H1 (cell line): ENCODE measurements around the gene GUCY1A2. TPM values are rescaled to one million over a fixed set of nuclear protein-coding genes. Genes with fewer than 3 reads are reported as not detected.
"Not testable (repeated sequence)": the region's sequence is repeated elsewhere in the genome, so short reads cannot be mapped to it uniquely, and the experiment has no call there.

Experiments
- CTCF ChIA-PET: fragments of 300-600 bp; sonication (Branson Sonifier 250); formaldehyde crosslinking; loops from one replicate; lab custom pipeline; 2021; ENCODE audit not compliant: partially characterized antibody; lab: Charles Lee
- POLR2A ChIA-PET: fragments of 300-600 bp; sonication (Branson Sonifier 250); formaldehyde crosslinking; loops from one replicate; lab custom pipeline; 2021; ENCODE audit warnings: inconsistent platforms; ENCODE audit not compliant: partially characterized antibody; lab: Charles Lee
- DNase-seq, 2 experiments: peaks; one replicate each; pipeline versions ENCODE4 v3.0.0 to v3.0.0-alpha.2; 2010 to 2022; ENCODE audit warnings: low spot score in 2 of 2, low read depth in 1 of 2, mixed read lengths in 1 of 2
- FAIRE-seq: peaks from 2 replicates; lab custom pipeline; 2011; peaks lifted over from hg19 to GRCh38; lab: Jason Lieb, UNC
- H2AFZ ChIP-seq: 2 replicates; pipeline ENCODE4 v1.8.1; 2012; ENCODE audit warnings: low read length, inconsistent platforms
- H2AK5ac ChIP-seq: 2 replicates; pipeline ENCODE4 v1.6.1; 2013; ENCODE audit warnings: low read depth, low read length
- H2BK120ac ChIP-seq: replicated peaks from 2 replicates; pipeline ENCODE3; 2013; ENCODE audit warnings: low read depth, low read length, inconsistent platforms
- H2BK12ac ChIP-seq: 2 replicates; pipeline ENCODE4 v1.6.1; 2013; ENCODE audit warnings: low read depth, low read length
- H2BK15ac ChIP-seq: 2 replicates; pipeline ENCODE4 v1.6.1; 2013; ENCODE audit warnings: low read length
- H2BK20ac ChIP-seq: 2 replicates; pipeline ENCODE4 v1.6.1; 2013; ENCODE audit warnings: low read length
- H2BK5ac ChIP-seq: 2 replicates; pipeline ENCODE4 v1.6.1; 2013; ENCODE audit warnings: low read depth, low read length
- H3K14ac ChIP-seq: 2 replicates; pipeline ENCODE4 v1.6.1; 2013; ENCODE audit warnings: inconsistent platforms; ENCODE audit not compliant: insufficient read length
- H3K18ac ChIP-seq: 2 replicates; pipeline ENCODE4 v1.6.1; 2013; ENCODE audit warnings: low read length; ENCODE audit errors: extremely low read depth
- H3K23ac ChIP-seq: 2 replicates; pipeline ENCODE4 v1.6.1; 2013; ENCODE audit warnings: inconsistent platforms; ENCODE audit not compliant: insufficient read length
- H3K23me2 ChIP-seq: 2 replicates; pipeline ENCODE4 v1.6.1; 2013; ENCODE audit warnings: low read depth, low read length
- H3K27ac ChIP-seq: 2 replicates; pipeline ENCODE4 v1.6.1; 2011; ENCODE audit warnings: low read depth, low read length, inconsistent platforms
- H3K27me3 ChIP-seq, 4 experiments: replicated peaks in 1 of 4; 1 replicate in 1 of 4; 2 replicates in 3 of 4; pipeline versions ENCODE4 v1.6.1 to v1.8.1; 2011 to 2013; ENCODE audit warnings: low read length in 3 of 4, mild to moderate bottlenecking in 3 of 4, inconsistent platforms in 2 of 4, mixed read lengths in 2 of 4, moderate library complexity in 1 of 4; ENCODE audit not compliant: control insufficient read depth in 3 of 4, insufficient read depth in 3 of 4; ENCODE audit errors: extremely low read depth in 1 of 4
- H3K36me3 ChIP-seq, 4 experiments: 2 replicates each; pipeline versions ENCODE4 v1.6.1 to v1.8.1; 2011 to 2013; ENCODE audit warnings: mild to moderate bottlenecking in 4 of 4, low read length in 3 of 4, moderate library complexity in 2 of 4, control low read depth in 1 of 4, inconsistent platforms in 1 of 4; ENCODE audit not compliant: insufficient read depth in 4 of 4, control insufficient read depth in 2 of 4
- H3K4ac ChIP-seq: replicated peaks from 2 replicates; pipeline ENCODE3; 2013; ENCODE audit warnings: low read length, low read depth, mixed read lengths, inconsistent platforms; ENCODE audit not compliant: insufficient read length
- H3K4me1 ChIP-seq, 4 experiments: replicated peaks in 1 of 4; 1 replicate in 1 of 4; 2 replicates in 3 of 4; pipeline versions ENCODE4 v1.6.1 to v1.8.1; 2011 to 2013; ENCODE audit warnings: low read length in 3 of 4, inconsistent platforms in 2 of 4, mixed read lengths in 1 of 4; ENCODE audit not compliant: insufficient read depth in 4 of 4, control insufficient read depth in 3 of 4
- H3K4me2 ChIP-seq, 2 experiments: 2 replicates each; pipeline versions ENCODE4 v1.6.1 to v1.8.1; 2011 to 2013; ENCODE audit warnings: low read depth in 2 of 2, low read length in 2 of 2, control low read depth in 1 of 2, inconsistent platforms in 1 of 2, mild to moderate bottlenecking in 1 of 2; ENCODE audit not compliant: insufficient read depth in 1 of 2
- H3K4me3 ChIP-seq, 4 experiments: fragments of 200-600, 300-600 bp in 1 of 4; sonication (generic), shearing (Covaris generic), sonication (Bioruptor Twin) in 1 of 4; 2 replicates each; pipeline versions ENCODE4 v1.5.1 to v1.8.1; 2011 to 2016; ENCODE audit warnings: low read length in 4 of 4, low read depth in 3 of 4, control low read depth in 2 of 4, inconsistent platforms in 2 of 4, mild to moderate bottlenecking in 2 of 4, mixed read lengths in 1 of 4, moderate library complexity in 1 of 4; ENCODE audit not compliant: insufficient read depth in 2 of 4; ENCODE audit errors: extremely low read depth in 1 of 4
- H3K56ac ChIP-seq: replicated peaks from 2 replicates; pipeline ENCODE3; 2013; ENCODE audit warnings: low read depth, mild to moderate bottlenecking, mixed read lengths, low read length, inconsistent platforms; ENCODE audit not compliant: insufficient read length
- H3K79me1 ChIP-seq: 2 replicates; pipeline ENCODE4 v1.6.1; 2013; ENCODE audit warnings: low read depth, low read length, control low read depth
- H3K79me2 ChIP-seq, 2 experiments: 2 replicates each; pipeline versions ENCODE4 v1.6.1 to v1.8.1; 2012 to 2013; ENCODE audit warnings: low read length in 2 of 2, mild to moderate bottlenecking in 2 of 2, inconsistent platforms in 1 of 2; ENCODE audit not compliant: insufficient read depth in 2 of 2, control insufficient read depth in 1 of 2
- H3K9ac ChIP-seq, 4 experiments: replicated peaks in 1 of 4; 1 replicate in 1 of 4; 2 replicates in 3 of 4; pipeline versions ENCODE4 v1.6.1 to v1.8.1; 2011 to 2013; ENCODE audit warnings: low read depth in 3 of 4, low read length in 3 of 4, control low read depth in 2 of 4, mild to moderate bottlenecking in 2 of 4, moderate library complexity in 2 of 4, inconsistent platforms in 1 of 4; ENCODE audit errors: extremely low read depth in 1 of 4
- H3K9me3 ChIP-seq, 2 experiments: 2 replicates each; pipeline versions ENCODE4 v1.6.1 to v1.8.1; 2012 to 2013; ENCODE audit warnings: mild to moderate bottlenecking in 2 of 2, moderate library complexity in 2 of 2, control low read depth in 1 of 2, inconsistent platforms in 1 of 2, low read depth in 1 of 2, low read length in 1 of 2, mixed read lengths in 1 of 2; ENCODE audit not compliant: insufficient read depth in 2 of 2
- H4K20me1 ChIP-seq, 2 experiments: replicated peaks in 1 of 2; 2 replicates each; pipeline versions ENCODE3 to v1.8.1; 2011 to 2013; ENCODE audit warnings: inconsistent platforms in 2 of 2, low read length in 2 of 2, mild to moderate bottlenecking in 1 of 2; ENCODE audit not compliant: insufficient read depth in 2 of 2, control insufficient read depth in 1 of 2
- H4K5ac ChIP-seq: 2 replicates; pipeline ENCODE4 v1.6.1; 2013; ENCODE audit warnings: low read length, low read depth, mixed read lengths, inconsistent platforms; ENCODE audit not compliant: insufficient read length
- H4K8ac ChIP-seq: 2 replicates; pipeline ENCODE4 v1.8.0; 2013; ENCODE audit warnings: mild to moderate bottlenecking, moderate library complexity, low read length, inconsistent platforms; ENCODE audit not compliant: insufficient read depth; ENCODE audit errors: extremely low read depth
- H4K91ac ChIP-seq: replicated peaks from 2 replicates; pipeline ENCODE3; 2013; ENCODE audit warnings: low read length, mixed read lengths, inconsistent platforms; ENCODE audit not compliant: insufficient read length
- WGBS, 2 experiments: shearing (Covaris generic) in 1 of 2; methylation state at CpG; one replicate each; pipeline versions ENCODE4 v1.1.6 to v1.1.7; 2013 to 2015; ENCODE audit warnings: low lambda C conversion rate in 2 of 2, mixed read lengths in 2 of 2, inconsistent platforms in 1 of 2, low coverage in 1 of 2, missing lambda C conversion rate in 1 of 2; ENCODE audit not compliant: insufficient replicate concordance in 2 of 2, insufficient coverage in 1 of 2, insufficient read length in 1 of 2; ENCODE audit errors: extremely low coverage in 1 of 2, missing lambda C conversion rate in 1 of 2; 5-methylcytosine and 5-hydroxymethylcytosine counted together
- polyA plus RNA-seq, 7 experiments: library from polyadenylated mRNA; depleted of rRNA in 3 of 7; stranded (reverse) in 5 of 7; unstranded in 2 of 7; fragments of >200 nt in 5 of 7; fragments of 200-250 nt in 2 of 7; gene quantifications; 1 replicate in 5 of 7; 2 replicates in 1 of 7; 4 replicates in 1 of 7; pipeline versions ENCODE4 v1.2.1 to v1.2.3, GENCODE V29; 2011 to 2013; ENCODE audit warnings: missing spikeins in 2 of 7, mixed read lengths in 2 of 7
- total RNA-seq: library from RNA; stranded (reverse); fragmentation: NEBNext Ultra II Directional; extraction: Animal tissue kit (Norgen Biotek cat#: 25700); gene quantifications from 2 replicates; pipeline ENCODE4 v1.2.1, GENCODE V29; 2021

The GUCY1A2 gene
- total and polyA plus RNA-seq, 2 of the 8 experiments (the other 6 are each of a cell fraction or from before 2014, with no cell fraction given): 0.11 to 1.9 TPM

DNA sequence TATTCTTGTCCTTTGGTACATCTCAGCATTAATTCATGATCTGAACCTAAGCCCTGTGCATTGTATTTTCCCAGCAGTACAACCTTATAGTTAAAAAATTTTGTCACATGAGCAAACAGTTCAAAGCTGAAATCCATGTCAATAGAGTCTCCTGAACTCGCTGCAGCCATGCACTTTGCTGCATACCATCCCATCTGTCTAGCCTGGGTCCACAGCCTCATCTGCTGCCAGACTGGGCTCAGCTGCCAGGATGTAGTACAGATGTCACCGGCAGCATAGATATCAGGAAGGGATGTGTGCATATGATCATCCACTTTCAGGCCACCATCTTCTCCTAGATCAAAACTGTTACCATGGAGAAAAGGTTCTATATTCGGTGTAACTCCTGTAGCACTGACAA, 191.7 kb downstream of the GUCY1A2 start:
- H3K36me3 ChIP-seq, H3K23me2 ChIP-seq, H2AK5ac ChIP-seq, CTCF ChIA-PET, H3K9me3 ChIP-seq, H3K27me3 ChIP-seq, POLR2A ChIA-PET, H3K27ac ChIP-seq, H2BK120ac ChIP-seq, H3K4me2 ChIP-seq, H3K4ac ChIP-seq, H3K9ac ChIP-seq, H2BK5ac ChIP-seq, H3K4me1 ChIP-seq, H4K91ac ChIP-seq, DNase-seq, H4K20me1 ChIP-seq, H3K14ac ChIP-seq, H2BK20ac ChIP-seq, H2BK12ac ChIP-seq, H3K56ac ChIP-seq, H3K79me1 ChIP-seq, H3K4me3 ChIP-seq, H2AFZ ChIP-seq, H3K23ac ChIP-seq, H4K8ac ChIP-seq, H3K79me2 ChIP-seq, H4K5ac ChIP-seq, H2BK15ac ChIP-seq, H3K18ac ChIP-seq: not testable (repeated sequence)
- peak; percentile 84 for FAIRE-seq
- WGBS, 2 experiments: 93% methylated on average over 3 of the region's 3 CpGs; no CpG with 5 or more reads in 1 of the 2 experiments
